DND-41 (cell line): ENCODE results near the gene TTC8.

Source experiments
- ATAC-seq: fragments of 200-7000 bp; cut with Tn5 transposase; 3 replicates; pipeline ENCODE4 v1.9.1; 2021; ENCODE audit warnings: low read depth; ENCODE audit not compliant: insufficient read depth
- DNase-seq: peaks from one replicate; pipeline ENCODE4 v3.0.0-alpha.2; 2020
- H2AFZ ChIP-seq: 2 replicates; pipeline ENCODE4 v1.6.0; 2012; ENCODE audit warnings: low read depth, low read length
- H3K27ac ChIP-seq: 2 replicates; pipeline ENCODE4 v1.5.1; 2012; ENCODE audit warnings: low read length, inconsistent platforms
- H3K27me3 ChIP-seq: fragments of 200-600 bp; sonication (generic); 2 replicates; pipeline ENCODE4 v1.6.0; 2012; ENCODE audit warnings: low read length, mild to moderate bottlenecking, inconsistent platforms; ENCODE audit not compliant: insufficient read depth, poor library complexity
- H3K36me3 ChIP-seq: 2 replicates; pipeline ENCODE4 v1.5.1; 2012; ENCODE audit warnings: low read length, inconsistent platforms; ENCODE audit not compliant: insufficient read depth
- H3K4me1 ChIP-seq: 2 replicates; pipeline ENCODE4 v1.5.1; 2012; ENCODE audit warnings: mild to moderate bottlenecking, low read length; ENCODE audit not compliant: insufficient read depth
- H3K4me2 ChIP-seq: 2 replicates; pipeline ENCODE4 v1.6.0; 2012; ENCODE audit warnings: mild to moderate bottlenecking, moderate library complexity, low read length, inconsistent platforms; ENCODE audit not compliant: insufficient read depth
- H3K4me3 ChIP-seq, 2 experiments: fragments of 200-600 bp in 1 of 2; shearing (Covaris generic) in 1 of 2; 2 replicates each; pipeline ENCODE4 v1.5.1; 2012 to 2016; ENCODE audit warnings: inconsistent platforms in 2 of 2, low read length in 2 of 2, mild to moderate bottlenecking in 2 of 2, low read depth in 1 of 2, moderate library complexity in 1 of 2
- H3K79me2 ChIP-seq: 2 replicates; pipeline ENCODE4 v1.6.0; 2012; ENCODE audit warnings: low read length, inconsistent platforms; ENCODE audit not compliant: insufficient read depth
- H3K9ac ChIP-seq: 2 replicates; pipeline ENCODE4 v1.6.0; 2012; ENCODE audit warnings: low read depth, mild to moderate bottlenecking, inconsistent platforms, low read length, moderate library complexity
- H3K9me3 ChIP-seq: 2 replicates; pipeline ENCODE4 v1.5.1; 2012; ENCODE audit warnings: low read length, moderate library complexity, mild to moderate bottlenecking, inconsistent platforms; ENCODE audit not compliant: insufficient read depth, severe bottlenecking
- H4K20me1 ChIP-seq: 2 replicates; pipeline ENCODE4 v1.6.0; 2012; ENCODE audit warnings: low read length; ENCODE audit not compliant: insufficient read depth
- CTCF ChIP-seq: IDR thresholded peaks from 2 replicates; pipeline ENCODE4 v1.5.1; 2012; ENCODE audit warnings: borderline replicate concordance, low read length, moderate library complexity, mild to moderate bottlenecking; ENCODE audit not compliant: poor library complexity, severe bottlenecking; ENCODE audit errors: extremely low read depth
- EZH2 ChIP-seq: IDR thresholded peaks from 3 replicates; pipeline ENCODE4 v1.6.1; 2012; ENCODE audit warnings: borderline replicate concordance, low read depth, mild to moderate bottlenecking, moderate library complexity, low read length, inconsistent platforms; ENCODE audit not compliant: severe bottlenecking

The TTC8 gene

DNA sequence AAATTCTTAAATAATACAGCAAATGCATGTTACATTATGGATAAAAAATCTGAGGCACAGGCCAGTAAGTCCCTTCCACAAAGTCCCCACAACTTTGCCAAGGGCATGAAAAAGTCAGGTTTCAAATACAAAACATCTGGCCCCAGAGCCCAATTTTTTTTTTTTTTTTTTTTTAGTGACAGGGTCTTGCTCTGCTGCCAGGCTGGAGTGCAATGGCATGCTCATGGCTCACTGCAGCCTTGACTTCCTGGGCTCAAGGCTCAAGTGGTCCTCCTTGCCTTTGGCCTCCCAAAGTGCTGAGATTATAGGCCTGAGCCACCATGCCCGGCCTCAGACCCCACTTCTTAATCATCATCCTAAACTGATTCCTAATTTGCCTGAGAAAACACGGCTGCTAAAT is 3.1 kb upstream of the TTC8 start:
- Histone ChIP-seq H3K9me3 (no peaks in the 10 kb centered on the region), H3K79me2 (no peaks in the 10 kb centered on the region), H2AFZ (no peak overlapping the region), H3K36me3 (no peaks in the 10 kb centered on the region), H3K4me1 (peaks cover 19% of the 10 kb centered on the region), H3K27ac (no peak overlapping the region), H3K4me2 (no peak overlapping the region), H3K27me3 (peaks cover 2% of the 10 kb centered on the region), H4K20me1 (no peaks in the 10 kb centered on the region), H3K4me3 (no peak overlapping the region), H3K9ac (no peak overlapping the region)
- ATAC-seq: no peak
- TF ChIP-seq EZH2: no peak
- TF ChIP-seq CTCF: no peak
- no peak for DNase-seq

DNA sequence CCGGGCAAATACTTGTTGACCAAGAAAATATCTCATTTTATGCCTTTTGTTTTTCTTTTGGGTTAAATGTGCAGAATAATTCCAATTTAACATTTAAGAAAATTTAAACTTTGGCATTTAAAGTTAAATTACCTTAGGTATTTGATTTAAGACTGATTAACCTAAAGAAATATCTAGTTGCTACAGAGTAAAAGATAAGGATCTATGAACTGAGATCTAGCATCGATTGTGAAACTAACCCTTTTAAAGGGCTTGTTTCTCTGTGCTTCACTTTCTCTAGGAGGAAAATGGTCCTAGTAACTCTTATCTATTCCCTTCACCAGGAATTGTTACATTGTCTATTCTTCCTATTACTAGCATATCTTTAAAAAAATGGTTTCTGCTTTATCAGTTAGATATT is 2.6 kb upstream of the TTC8 start:
- peaks cover 2% of the 10 kb centered on the region for H3K27me3 ChIP-seq
- DNase-seq (no peak), ATAC-seq (no peak)
- no peaks in the 10 kb centered on the region for H3K36me3 ChIP-seq
- no peak overlapping the region for H3K27ac ChIP-seq
- H3K9me3 ChIP-seq: no peaks in the 10 kb centered on the region
- no peaks in the 10 kb centered on the region for H4K20me1 ChIP-seq
- no peak for TF ChIP-seq CTCF
- H3K4me3 ChIP-seq: no peak overlapping the region
- H3K79me2 ChIP-seq: no peaks in the 10 kb centered on the region
- no peak overlapping the region for H3K4me2 ChIP-seq
- no peak overlapping the region for H3K9ac ChIP-seq
- no peak overlapping the region for H2AFZ ChIP-seq
- peaks cover 19% of the 10 kb centered on the region for H3K4me1 ChIP-seq

DNA sequence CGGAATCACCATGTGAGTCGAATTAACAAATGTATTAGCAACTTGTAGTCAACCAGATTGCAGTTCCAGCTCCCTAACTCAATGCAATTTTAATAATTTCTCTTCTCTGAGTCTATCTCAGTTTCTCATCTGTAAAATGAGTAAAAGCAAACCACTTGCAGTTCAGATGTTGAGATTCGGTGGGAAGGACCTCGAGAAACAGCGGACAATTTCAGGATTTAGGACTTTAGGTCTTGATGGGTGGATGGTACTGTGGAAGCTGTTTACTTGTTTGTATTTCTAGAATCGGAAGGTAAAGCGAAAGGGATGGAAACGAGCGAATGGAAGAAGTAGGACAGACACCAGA is 510 bp upstream of the TTC8 start:
- H2AFZ ChIP-seq: peak overlapping the region; percentile 78
- no peaks in the 10 kb centered on the region for H4K20me1 ChIP-seq
- DNase-seq (no peak), ATAC-seq (peak; percentile 4; the same call in 2 of the 3 replicates)
- H3K27me3 ChIP-seq: no peaks in the 10 kb centered on the region
- no peaks in the 10 kb centered on the region for H3K36me3 ChIP-seq
- peak overlapping the region; percentile 85 for H3K27ac ChIP-seq
- H3K4me1 ChIP-seq: peaks cover 19% of the 10 kb centered on the region
- peak overlapping the region; percentile 72 for H3K4me2 ChIP-seq
- no peaks in the 10 kb centered on the region for H3K79me2 ChIP-seq
- TF ChIP-seq CTCF (no peak), EZH2 (no peak)
- no peaks in the 10 kb centered on the region for H3K9me3 ChIP-seq
- H3K9ac ChIP-seq: peak overlapping the region; percentile 83
- H3K4me3 ChIP-seq: peak overlapping the region; percentile 94 to 99; a peak in 3 of 4 replicates

GRCh38 chr14:88825078-88825458 is 617 bp downstream of the TTC8 start:
- Histone ChIP-seq H3K79me2 (no peaks in the 10 kb centered on the region), H3K4me2 (peak overlapping the region; percentile 72), H3K9me3 (no peaks in the 10 kb centered on the region), H4K20me1 (no peaks in the 10 kb centered on the region), H3K9ac (peak overlapping the region; percentile 83), H2AFZ (peak overlapping the region; percentile 78), H3K4me1 (peaks cover 19% of the 10 kb centered on the region), H3K27ac (peak overlapping the region; percentile 85; the same call in 1 of the 2 replicates), H3K36me3 (no peaks in the 10 kb centered on the region), H3K4me3 (peak overlapping the region; percentile 94 to 99), H3K27me3 (no peaks in the 10 kb centered on the region)
- ATAC-seq (no peak), DNase-seq (no peak)
- TF ChIP-seq EZH2 (no peak), CTCF (no peak)
